Stimulated activated memory B cell treated with anti-CD40 and anti-IgM and Interleukin-4, amounts not matched to agents 10 μg/mL and 1 μg/mL and 100 μg/mL, for 72 hours (primary cell): ENCODE data around the gene XCL1.
A peak's percentile ranks its signal among the peaks of the same experiment; 100 is the strongest.
"Not testable (repeated sequence)": the region's sequence is repeated elsewhere in the genome, so short reads cannot be mapped to it uniquely, and the experiment has no call there.

ENCODE experiments used
- ATAC-seq: fragments of 150-1000 bp; cut with Tn5 transposase; 2 replicates; pipeline ENCODE4 v1.10.0; 2021
- H3K27ac Mint-ChIP-seq: one replicate; pipeline ENCODE4 v1.8.0; 2022; ENCODE audit warnings: mild to moderate bottlenecking, mixed read lengths
- H3K27me3 Mint-ChIP-seq: one replicate; pipeline ENCODE4 v1.8.0; 2022; ENCODE audit warnings: mixed read lengths
- H3K36me3 Mint-ChIP-seq: one replicate; pipeline ENCODE4 v1.8.0; 2022; ENCODE audit warnings: mixed read lengths
- H3K4me1 Mint-ChIP-seq: one replicate; pipeline ENCODE4 v1.8.0; 2022; ENCODE audit warnings: mixed read lengths
- H3K4me3 Mint-ChIP-seq: one replicate; pipeline ENCODE4 v1.8.0; 2022; ENCODE audit warnings: mild to moderate bottlenecking, moderate library complexity, mixed read lengths
- H3K9me3 Mint-ChIP-seq: one replicate; pipeline ENCODE4 v1.8.0; 2022; ENCODE audit warnings: mixed read lengths

XCL1 gene

GRCh38 chr1:168555508-168556046 is 20.8 kb upstream of the XCL1 start:
- no peak overlapping the region for H3K27ac Mint-ChIP-seq
- H3K36me3 Mint-ChIP-seq = no peaks in the 10 kb centered on the region
- H3K27me3 Mint-ChIP-seq = peaks cover 16% of the 10 kb centered on the region
- no peak overlapping the region for H3K4me3 Mint-ChIP-seq
- H3K4me1 Mint-ChIP-seq = no peaks in the 10 kb centered on the region
- no peak for ATAC-seq
- H3K9me3 Mint-ChIP-seq = no peaks in the 10 kb centered on the region

GRCh38 chr1:168556647-168557046 is 19.8 kb upstream of the XCL1 start:
- Mint-ChIP-seq H3K4me3 (no peak overlapping the region), H3K9me3 (no peaks in the 10 kb centered on the region), H3K36me3 (no peaks in the 10 kb centered on the region), H3K27me3 (peaks cover 27% of the 10 kb centered on the region), H3K27ac (no peak overlapping the region), H3K4me1 (no peaks in the 10 kb centered on the region)
- no peak for ATAC-seq

- Mint-ChIP-seq H3K36me3 (no peaks in the 10 kb centered on the region), H3K27me3 (peaks cover 54% of the 10 kb centered on the region), H3K9me3 (peaks cover 3% of the 10 kb centered on the region), H3K4me3 (no peak overlapping the region), H3K27ac (no peak overlapping the region), H3K4me1 (no peaks in the 10 kb centered on the region)
- no peak for ATAC-seq
Measured at GRCh38 chr1:168560370-168560769, 16.0 kb upstream of the XCL1 start.

GRCh38 chr1:168561989-168562388 is 14.4 kb upstream of the XCL1 start:
- no peak for ATAC-seq
- Mint-ChIP-seq H3K9me3 (peaks cover 3% of the 10 kb centered on the region), H3K4me3 (no peak overlapping the region), H3K27me3 (peaks cover 47% of the 10 kb centered on the region), H3K27ac (no peak overlapping the region), H3K4me1 (no peaks in the 10 kb centered on the region), H3K36me3 (no peaks in the 10 kb centered on the region)

GRCh38 chr1:168565825-168566224 is 10.6 kb upstream of the XCL1 start:
- Mint-ChIP-seq H3K9me3 (peaks cover 3% of the 10 kb centered on the region), H3K27me3 (peaks cover 49% of the 10 kb centered on the region), H3K4me1 (no peaks in the 10 kb centered on the region), H3K4me3 (no peak overlapping the region), H3K27ac (no peak overlapping the region), H3K36me3 (no peaks in the 10 kb centered on the region)
- ATAC-seq = no peak

GRCh38 chr1:168567007-168567406 is 9.4 kb upstream of the XCL1 start:
- no peak for ATAC-seq
- Mint-ChIP-seq H3K27ac (no peak overlapping the region), H3K27me3 (peaks cover 37% of the 10 kb centered on the region), H3K36me3 (no peaks in the 10 kb centered on the region), H3K9me3 (peaks cover 3% of the 10 kb centered on the region), H3K4me3 (no peak overlapping the region), H3K4me1 (no peaks in the 10 kb centered on the region)

- Mint-ChIP-seq H3K36me3 (no peaks in the 10 kb centered on the region), H3K4me3 (no peak overlapping the region), H3K4me1 (no peaks in the 10 kb centered on the region), H3K27ac (no peak overlapping the region), H3K9me3 (peaks cover 3% of the 10 kb centered on the region), H3K27me3 (peaks cover 32% of the 10 kb centered on the region)
- no peak for ATAC-seq
Measured at GRCh38 chr1:168567568-168567967, 8.8 kb upstream of the XCL1 start.

- peaks cover 2% of the 10 kb centered on the region for H3K9me3 Mint-ChIP-seq
- peaks cover 24% of the 10 kb centered on the region for H3K27me3 Mint-ChIP-seq
- H3K4me3 Mint-ChIP-seq = no peak overlapping the region
- no peaks in the 10 kb centered on the region for H3K4me1 Mint-ChIP-seq
- no peaks in the 10 kb centered on the region for H3K36me3 Mint-ChIP-seq
- H3K27ac Mint-ChIP-seq = no peak overlapping the region
- ATAC-seq = no peak
Measured at GRCh38 chr1:168568346-168568745, 8.1 kb upstream of the XCL1 start.

- no peak overlapping the region for H3K27ac Mint-ChIP-seq
- peaks cover 27% of the 10 kb centered on the region for H3K27me3 Mint-ChIP-seq
- no peaks in the 10 kb centered on the region for H3K9me3 Mint-ChIP-seq
- H3K4me1 Mint-ChIP-seq = no peaks in the 10 kb centered on the region
- ATAC-seq = no peak
- H3K4me3 Mint-ChIP-seq = no peak overlapping the region
- no peaks in the 10 kb centered on the region for H3K36me3 Mint-ChIP-seq
Measured at GRCh38 chr1:168570652-168571051, 5.8 kb upstream of the XCL1 start.

GRCh38 chr1:168572633-168573032 is 3.8 kb upstream of the XCL1 start:
- H3K9me3 Mint-ChIP-seq = no peaks in the 10 kb centered on the region
- ATAC-seq = no peak
- H3K27me3 Mint-ChIP-seq = peaks cover 27% of the 10 kb centered on the region
- no peak overlapping the region for H3K4me3 Mint-ChIP-seq
- no peaks in the 10 kb centered on the region for H3K36me3 Mint-ChIP-seq
- H3K27ac Mint-ChIP-seq = no peak overlapping the region
- H3K4me1 Mint-ChIP-seq = no peaks in the 10 kb centered on the region

GRCh38 chr1:168574234-168574633 is 2.2 kb upstream of the XCL1 start:
- H3K9me3 Mint-ChIP-seq, H3K27ac Mint-ChIP-seq, H3K4me3 Mint-ChIP-seq, H3K4me1 Mint-ChIP-seq, ATAC-seq, H3K36me3 Mint-ChIP-seq: not testable (repeated sequence)
- H3K27me3 Mint-ChIP-seq = peaks cover 19% of the 10 kb centered on the region

GRCh38 chr1:168578531-168579185 is 2.3 kb downstream of the XCL1 start:
- ATAC-seq = peak; percentile 28
- H3K27ac Mint-ChIP-seq, H3K9me3 Mint-ChIP-seq, H3K36me3 Mint-ChIP-seq, H3K4me1 Mint-ChIP-seq, H3K4me3 Mint-ChIP-seq: not testable (repeated sequence)
- H3K27me3 Mint-ChIP-seq = peaks cover 16% of the 10 kb centered on the region

- H3K9me3 Mint-ChIP-seq, H3K36me3 Mint-ChIP-seq, ATAC-seq, H3K27ac Mint-ChIP-seq, H3K4me1 Mint-ChIP-seq, H3K4me3 Mint-ChIP-seq, H3K27me3 Mint-ChIP-seq: not testable (repeated sequence)
Measured at GRCh38 chr1:168580290-168580689, 3.9 kb downstream of the XCL1 start.

- H3K4me3 Mint-ChIP-seq, H3K36me3 Mint-ChIP-seq, ATAC-seq, H3K4me1 Mint-ChIP-seq, H3K27ac Mint-ChIP-seq, H3K27me3 Mint-ChIP-seq, H3K9me3 Mint-ChIP-seq: not testable (repeated sequence)
Measured at GRCh38 chr1:168580991-168581390, 4.6 kb downstream of the XCL1 start.

- Mint-ChIP-seq H3K4me1 (no peaks in the 10 kb centered on the region), H3K9me3 (no peaks in the 10 kb centered on the region), H3K36me3 (no peaks in the 10 kb centered on the region), H3K27me3 (no peaks in the 10 kb centered on the region), H3K27ac (no peak overlapping the region), H3K4me3 (no peak overlapping the region)
- ATAC-seq = no peak
Measured at GRCh38 chr1:168581817-168582572, 5.6 kb downstream of the XCL1 start.

GRCh38 chr1:168582688-168583336 is 6.4 kb downstream of the XCL1 start:
- Mint-ChIP-seq H3K4me1 (no peaks in the 10 kb centered on the region), H3K4me3 (no peak overlapping the region), H3K27me3 (no peaks in the 10 kb centered on the region), H3K36me3 (no peaks in the 10 kb centered on the region), H3K27ac (no peak overlapping the region), H3K9me3 (no peaks in the 10 kb centered on the region)
- no peak for ATAC-seq
